Measurements from ENCODE around the gene BDKRB1. TPM values are rescaled to one million over a fixed set of nuclear protein-coding genes. Genes with fewer than 3 reads are reported as not detected.

The BDKRB1 gene
- total and polyA plus RNA-seq, 9 of the 15 experiments (the other 6 are each of a cell fraction or from before 2014, with no cell fraction given): 0.06 to 0.23 (median 0.09) TPM; not detected in 1

DNA sequence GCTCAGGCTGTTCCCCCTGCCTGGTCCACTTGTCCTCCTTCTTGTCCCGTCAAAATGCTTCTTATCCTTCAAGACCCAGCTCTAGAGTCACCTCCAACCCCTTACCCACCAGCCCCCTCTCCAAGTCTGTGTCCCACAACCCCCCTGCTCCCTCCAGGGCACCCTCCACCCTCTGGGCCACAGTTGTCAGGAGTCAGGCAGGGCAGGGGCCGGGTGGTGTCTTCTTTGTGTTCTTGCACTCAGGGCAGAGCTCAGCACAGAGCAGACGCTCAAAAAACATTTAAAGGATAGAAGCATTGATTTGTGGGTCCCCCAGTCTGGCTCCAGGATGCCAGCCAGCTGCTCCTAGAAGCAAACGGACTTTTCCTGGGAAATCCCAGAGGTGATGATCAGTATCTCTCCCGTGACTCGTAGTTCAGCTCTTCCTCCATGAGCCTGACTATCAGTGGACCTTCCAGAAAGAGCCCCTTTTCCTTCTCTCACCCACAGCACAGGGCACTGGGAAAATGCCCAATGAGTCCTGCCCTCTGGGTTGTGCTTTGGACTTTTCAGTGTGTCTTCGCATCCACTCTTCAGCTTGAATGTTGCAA, 17.2 kb upstream of the BDKRB1 start (continued):
- TF ChIP-seq ZSCAN32 (CRISPR knock-in tag; IDR thresholded peaks at IDR 0.05) (no peak), NONO (IDR thresholded peaks at IDR 0.05; ENCODE audit: low read depth in 2 of 2, low read length in 1 of 2) (no peak), ZKSCAN3 (CRISPR knock-in tag; IDR thresholded peaks at IDR 0.05) (no peak), ARHGAP35 (IDR thresholded peaks at IDR 0.05; ENCODE audit: partially characterized antibody) (no peak), ZNF707 (CRISPR knock-in tag; conservative IDR thresholded peaks at IDR 0.05) (no peak), RBM14 (IDR thresholded peaks at IDR 0.05; ENCODE audit: borderline replicate concordance, insufficient read depth, low read depth, low read length) (no peak)
- TF ChIP-seq, protein P1, sequence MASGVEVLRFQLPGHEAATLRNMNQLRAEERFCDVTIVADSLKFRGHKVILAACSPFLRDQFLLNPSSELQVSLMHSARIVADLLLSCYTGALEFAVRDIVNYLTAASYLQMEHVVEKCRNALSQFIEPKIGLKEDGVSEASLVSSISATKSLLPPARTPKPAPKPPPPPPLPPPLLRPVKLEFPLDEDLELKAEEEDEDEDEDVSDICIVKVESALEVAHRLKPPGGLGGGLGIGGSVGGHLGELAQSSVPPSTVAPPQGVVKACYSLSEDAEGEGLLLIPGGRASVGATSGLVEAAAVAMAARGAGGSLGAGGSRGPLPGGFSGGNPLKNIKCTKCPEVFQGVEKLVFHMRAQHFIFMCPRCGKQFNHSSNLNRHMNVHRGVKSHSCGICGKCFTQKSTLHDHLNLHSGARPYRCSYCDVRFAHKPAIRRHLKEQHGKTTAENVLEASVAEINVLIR (CRISPR knock-in tag; IDR thresholded peaks at IDR 0.05): no peak
- TF ChIP-seq, protein P2, sequence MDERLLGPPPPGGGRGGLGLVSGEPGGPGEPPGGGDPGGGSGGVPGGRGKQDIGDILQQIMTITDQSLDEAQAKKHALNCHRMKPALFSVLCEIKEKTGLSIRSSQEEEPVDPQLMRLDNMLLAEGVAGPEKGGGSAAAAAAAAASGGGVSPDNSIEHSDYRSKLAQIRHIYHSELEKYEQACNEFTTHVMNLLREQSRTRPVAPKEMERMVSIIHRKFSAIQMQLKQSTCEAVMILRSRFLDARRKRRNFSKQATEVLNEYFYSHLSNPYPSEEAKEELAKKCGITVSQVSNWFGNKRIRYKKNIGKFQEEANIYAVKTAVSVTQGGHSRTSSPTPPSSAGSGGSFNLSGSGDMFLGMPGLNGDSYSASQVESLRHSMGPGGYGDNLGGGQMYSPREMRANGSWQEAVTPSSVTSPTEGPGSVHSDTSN (CRISPR knock-in tag; IDR thresholded peaks at IDR 0.05; ENCODE audit: low read depth): no peak
- TF ChIP-seq, protein P2 (tag; conservative IDR thresholded peaks at IDR 0.05; ENCODE audit: low read depth): no peak
